Measurements from ENCODE around the gene CPOX. TPM values are rescaled to one million over a fixed set of nuclear protein-coding genes. Genes with fewer than 3 reads are reported as not detected.

Gene CPOX
- total and polyA plus RNA-seq, 10 of the 15 experiments (the other 5 are each of a cell fraction or from before 2014, with no cell fraction given), result 40.7 to 72.6 (median 64.5) TPM

DNA sequence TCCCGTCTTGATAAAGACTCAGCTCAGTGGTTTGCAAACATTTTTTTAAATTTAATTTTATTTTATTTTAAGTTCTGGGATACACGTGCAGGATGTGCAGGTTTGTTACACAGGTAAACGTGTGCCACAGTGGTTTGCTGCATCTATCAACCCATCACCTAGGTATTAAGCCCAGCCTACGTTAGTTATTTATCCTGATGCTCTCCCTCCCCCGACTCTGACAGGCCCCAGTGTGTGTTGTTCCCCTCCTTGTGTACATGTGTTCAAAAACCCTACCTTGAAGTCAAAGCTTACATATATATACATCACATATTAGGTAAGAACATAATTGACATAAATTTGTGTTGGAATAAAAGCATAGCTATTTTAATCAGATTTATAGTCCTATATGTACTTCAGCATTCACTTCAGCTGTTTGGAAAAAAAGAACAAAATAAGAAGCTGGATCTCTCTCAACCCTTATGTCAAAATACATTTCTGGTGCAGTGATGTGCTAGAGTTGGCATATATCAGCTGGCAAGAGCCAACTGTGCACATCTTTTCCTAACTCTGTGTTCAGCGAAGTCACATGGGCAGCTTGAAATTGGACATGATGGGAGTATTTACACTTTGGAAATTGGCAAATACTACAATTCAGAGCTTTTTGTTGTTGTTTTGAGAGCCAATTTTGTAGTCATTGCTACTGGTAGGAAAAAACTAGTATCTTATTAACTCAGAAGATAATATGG is 35.1 kb downstream of the CPOX start:
- Histone ChIP-seq H2AFZ (ENCODE audit: control insufficient read depth, low read depth, low read length) (no peak overlapping the region), H3K27ac (ENCODE audit: control insufficient read depth, insufficient read depth) (peak overlapping the region; percentile 100), H3K36me3 (ENCODE audit: control insufficient read depth in 2 of 2, insufficient read depth in 2 of 2, low read length in 1 of 2) (no peaks in the 10 kb centered on the region), H4K20me1 (ENCODE audit: control insufficient read depth, insufficient read depth) (no peaks in the 10 kb centered on the region), H3K79me2 (ENCODE audit: control insufficient read depth, insufficient read depth, low read length) (peaks cover 91% of the 10 kb centered on the region), H3K4me3 (peak overlapping the region; percentile 47), H3K27me3 (replicated peaks in 1 of 2; ENCODE audit: control insufficient read depth in 2 of 2, insufficient read depth in 2 of 2, low read length in 1 of 2) (no peaks in the 10 kb centered on the region), H3K9me3 (replicated peaks; ENCODE audit: control insufficient read depth, insufficient read depth, low read length) (no peaks in the 10 kb centered on the region; the same call in 2 of the 3 replicates), H3K9ac (ENCODE audit: control insufficient read depth, insufficient read depth, low read length) (peak overlapping the region; percentile 94), H3K4me1 (ENCODE audit: control insufficient read depth, insufficient read depth, low read length) (peaks cover 23% of the 10 kb centered on the region), H3K4me2 (ENCODE audit: control insufficient read depth, insufficient read depth) (peak overlapping the region; percentile 99)
- SMC1A ChIA-PET (ENCODE audit: uncharacterized antibody, unreplicated experiment), result interaction anchor here (0.7 to 23.6 kb wide), 11 partner anchors 4 to 190 kb away, joined by 3 to 603 read pairs (median 37); partner anchors contain the start of genes CLDND1, CPOX and GPR15
- FAIRE-seq (no peak), DNase-seq (ENCODE audit: low read depth, low spot score) (no peak), ATAC-seq (no peak)
- intact Hi-C loops (cut with micrococcal nuclease; ENCODE audit: unreplicated experiment), result loop anchor here (5.0 to 10.0 kb wide), 2 partner anchors 326 to 857 kb away; no protein-coding TSS in a partner anchor
- BruUV-seq (replicated peaks), result no TSS peak
- in situ Hi-C loops (cut with MboI), result no loop called here
- 22% methylated on average over 6 of the region's 6 CpGs for WGBS (ENCODE audit: insufficient coverage, insufficient replicate concordance, low lambda C conversion rate, missing lambda C conversion rate)
- POLR2A ChIA-PET, result interaction anchor here (0.9 to 23.2 kb wide), 11 partner anchors 7 to 172 kb away, joined by 3 to 350 read pairs (median 4); partner anchors contain the start of genes CLDND1 and GPR15
- CTCF ChIA-PET, result interaction anchor here (0.8 to 5.9 kb wide), 12 partner anchors 9 to 521 kb away, joined by 3 to 32 read pairs (median 6); partner anchors contain the start of genes CLDND1 and GPR15
- RAD21 ChIA-PET (ENCODE audit: unreplicated experiment), result interaction anchor here (1.2 to 20.2 kb wide), 10 partner anchors 7 to 323 kb away, joined by 3 to 511 read pairs (median 23); partner anchors contain the start of genes CLDND1 and GPR15
- TF ChIP-seq NFYA (IDR thresholded peaks at IDR 0.05; ENCODE audit: borderline replicate concordance, low read depth, low read length) (no peak), ELK1 (IDR thresholded peaks at IDR 0.05; ENCODE audit: low read depth, low read length) (no peak), WRNIP1 (IDR thresholded peaks at IDR 0.05; ENCODE audit: borderline replicate concordance, low read depth, low read length) (peak; percentile 74; the same call in 1 of the 2 replicates), FOXK2 (IDR thresholded peaks at IDR 0.05) (no peak), MTA3 (IDR thresholded peaks at IDR 0.05; ENCODE audit: borderline replicate concordance, low read length) (peak; percentile 4; the same call in 1 of the 2 replicates), POLR2AphosphoS5 (IDR thresholded peaks at IDR 0.05; ENCODE audit: low read length) (0 out of 2 replicates have a peak, but pooled peaks have one; percentile 26)
- TF ChIP-seq, protein P1, sequence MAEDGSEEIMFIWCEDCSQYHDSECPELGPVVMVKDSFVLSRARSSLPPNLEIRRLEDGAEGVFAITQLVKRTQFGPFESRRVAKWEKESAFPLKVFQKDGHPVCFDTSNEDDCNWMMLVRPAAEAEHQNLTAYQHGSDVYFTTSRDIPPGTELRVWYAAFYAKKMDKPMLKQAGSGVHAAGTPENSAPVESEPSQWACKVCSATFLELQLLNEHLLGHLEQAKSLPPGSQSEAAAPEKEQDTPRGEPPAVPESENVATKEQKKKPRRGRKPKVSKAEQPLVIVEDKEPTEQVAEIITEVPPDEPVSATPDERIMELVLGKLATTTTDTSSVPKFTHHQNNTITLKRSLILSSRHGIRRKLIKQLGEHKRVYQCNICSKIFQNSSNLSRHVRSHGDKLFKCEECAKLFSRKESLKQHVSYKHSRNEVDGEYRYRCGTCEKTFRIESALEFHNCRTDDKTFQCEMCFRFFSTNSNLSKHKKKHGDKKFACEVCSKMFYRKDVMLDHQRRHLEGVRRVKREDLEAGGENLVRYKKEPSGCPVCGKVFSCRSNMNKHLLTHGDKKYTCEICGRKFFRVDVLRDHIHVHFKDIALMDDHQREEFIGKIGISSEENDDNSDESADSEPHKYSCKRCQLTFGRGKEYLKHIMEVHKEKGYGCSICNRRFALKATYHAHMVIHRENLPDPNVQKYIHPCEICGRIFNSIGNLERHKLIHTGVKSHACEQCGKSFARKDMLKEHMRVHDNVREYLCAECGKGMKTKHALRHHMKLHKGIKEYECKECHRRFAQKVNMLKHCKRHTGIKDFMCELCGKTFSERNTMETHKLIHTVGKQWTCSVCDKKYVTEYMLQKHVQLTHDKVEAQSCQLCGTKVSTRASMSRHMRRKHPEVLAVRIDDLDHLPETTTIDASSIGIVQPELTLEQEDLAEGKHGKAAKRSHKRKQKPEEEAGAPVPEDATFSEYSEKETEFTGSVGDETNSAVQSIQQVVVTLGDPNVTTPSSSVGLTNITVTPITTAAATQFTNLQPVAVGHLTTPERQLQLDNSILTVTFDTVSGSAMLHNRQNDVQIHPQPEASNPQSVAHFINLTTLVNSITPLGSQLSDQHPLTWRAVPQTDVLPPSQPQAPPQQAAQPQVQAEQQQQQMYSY (CRISPR knock-in tag; IDR thresholded peaks at IDR 0.05), result peak; percentile 69; the same call in 1 of the 2 replicates
- TF ChIP-seq, protein P2, sequence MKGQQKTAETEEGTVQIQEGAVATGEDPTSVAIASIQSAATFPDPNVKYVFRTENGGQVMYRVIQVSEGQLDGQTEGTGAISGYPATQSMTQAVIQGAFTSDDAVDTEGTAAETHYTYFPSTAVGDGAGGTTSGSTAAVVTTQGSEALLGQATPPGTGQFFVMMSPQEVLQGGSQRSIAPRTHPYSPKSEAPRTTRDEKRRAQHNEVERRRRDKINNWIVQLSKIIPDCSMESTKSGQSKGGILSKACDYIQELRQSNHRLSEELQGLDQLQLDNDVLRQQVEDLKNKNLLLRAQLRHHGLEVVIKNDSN (IDR thresholded peaks at IDR 0.05; ENCODE audit: borderline replicate concordance, extremely low read length, insufficient read depth, low read depth, low read length), result no peak
- TF ChIP-seq, protein P3, sequence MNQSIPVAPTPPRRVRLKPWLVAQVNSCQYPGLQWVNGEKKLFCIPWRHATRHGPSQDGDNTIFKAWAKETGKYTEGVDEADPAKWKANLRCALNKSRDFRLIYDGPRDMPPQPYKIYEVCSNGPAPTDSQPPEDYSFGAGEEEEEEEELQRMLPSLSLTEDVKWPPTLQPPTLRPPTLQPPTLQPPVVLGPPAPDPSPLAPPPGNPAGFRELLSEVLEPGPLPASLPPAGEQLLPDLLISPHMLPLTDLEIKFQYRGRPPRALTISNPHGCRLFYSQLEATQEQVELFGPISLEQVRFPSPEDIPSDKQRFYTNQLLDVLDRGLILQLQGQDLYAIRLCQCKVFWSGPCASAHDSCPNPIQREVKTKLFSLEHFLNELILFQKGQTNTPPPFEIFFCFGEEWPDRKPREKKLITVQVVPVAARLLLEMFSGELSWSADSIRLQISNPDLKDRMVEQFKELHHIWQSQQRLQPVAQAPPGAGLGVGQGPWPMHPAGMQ (IDR thresholded peaks at IDR 0.05; ENCODE audit: borderline replicate concordance), result no peak
- TF ChIP-seq, protein P4, sequence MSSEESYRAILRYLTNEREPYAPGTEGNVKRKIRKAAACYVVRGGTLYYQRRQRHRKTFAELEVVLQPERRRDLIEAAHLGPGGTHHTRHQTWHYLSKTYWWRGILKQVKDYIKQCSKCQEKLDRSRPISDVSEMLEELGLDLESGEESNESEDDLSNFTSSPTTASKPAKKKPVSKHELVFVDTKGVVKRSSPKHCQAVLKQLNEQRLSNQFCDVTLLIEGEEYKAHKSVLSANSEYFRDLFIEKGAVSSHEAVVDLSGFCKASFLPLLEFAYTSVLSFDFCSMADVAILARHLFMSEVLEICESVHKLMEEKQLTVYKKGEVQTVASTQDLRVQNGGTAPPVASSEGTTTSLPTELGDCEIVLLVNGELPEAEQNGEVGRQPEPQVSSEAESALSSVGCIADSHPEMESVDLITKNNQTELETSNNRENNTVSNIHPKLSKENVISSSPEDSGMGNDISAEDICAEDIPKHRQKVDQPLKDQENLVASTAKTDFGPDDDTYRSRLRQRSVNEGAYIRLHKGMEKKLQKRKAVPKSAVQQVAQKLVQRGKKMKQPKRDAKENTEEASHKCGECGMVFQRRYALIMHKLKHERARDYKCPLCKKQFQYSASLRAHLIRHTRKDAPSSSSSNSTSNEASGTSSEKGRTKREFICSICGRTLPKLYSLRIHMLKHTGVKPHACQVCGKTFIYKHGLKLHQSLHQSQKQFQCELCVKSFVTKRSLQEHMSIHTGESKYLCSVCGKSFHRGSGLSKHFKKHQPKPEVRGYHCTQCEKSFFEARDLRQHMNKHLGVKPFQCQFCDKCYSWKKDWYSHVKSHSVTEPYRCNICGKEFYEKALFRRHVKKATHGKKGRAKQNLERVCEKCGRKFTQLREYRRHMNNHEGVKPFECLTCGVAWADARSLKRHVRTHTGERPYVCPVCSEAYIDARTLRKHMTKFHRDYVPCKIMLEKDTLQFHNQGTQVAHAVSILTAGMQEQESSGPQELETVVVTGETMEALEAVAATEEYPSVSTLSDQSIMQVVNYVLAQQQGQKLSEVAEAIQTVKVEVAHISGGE (CRISPR knock-in tag; IDR thresholded peaks at IDR 0.05), result peak; percentile 49; the same call in 1 of the 2 replicates

Data from GM12878 (cell line).